Lower lobe of right lung (tissue), 2 donors: ENCODE data around the gene ANTXR2. TPM values are rescaled to one million over a fixed set of nuclear protein-coding genes. Genes with fewer than 3 reads are reported as not detected.

Experiments
- ATAC-seq, 2 donors: fragments of 200-7000 bp; cut with Tn5 transposase; one replicate each; pipeline ENCODE4 v1.9.1; 2020 to 2022; ENCODE audit warnings: mild to moderate bottlenecking in 2 of 2, moderate library complexity in 2 of 2
- DNase-seq: peaks from one replicate; pipeline ENCODE4 v3.0.0-alpha.2; 2020
- H3K27ac ChIP-seq: fragments of 200-600 bp; one replicate; pipeline ENCODE4 v1.8.0; 2022
- H3K27me3 ChIP-seq: fragments of 200-600 bp; one replicate; pipeline ENCODE4 v1.8.0; 2022; ENCODE audit warnings: low read depth
- H3K36me3 ChIP-seq: fragments of 200-600 bp; one replicate; pipeline ENCODE4 v1.8.0; 2022; ENCODE audit warnings: mild to moderate bottlenecking
- H3K4me1 ChIP-seq: fragments of 200-600 bp; one replicate; pipeline ENCODE4 v1.8.0; 2022
- H3K4me3 ChIP-seq: fragments of 200-600 bp; one replicate; pipeline ENCODE4 v1.8.0; 2022; ENCODE audit warnings: mild to moderate bottlenecking
- H3K9me3 ChIP-seq: fragments of 200-600 bp; one replicate; pipeline ENCODE4 v1.8.0; 2022
- intact Hi-C: fragments of 100-400 bp; cut with DNase I; formaldehyde crosslinking; loops from one replicate; pipeline ENCODE4 v1.11.0; 2022
- total RNA-seq: library from RNA; stranded (reverse); fragmentation: NEBNext Ultra II Directional; extraction: Animal tissue kit (Norgen Biotek cat#: 25700); gene quantifications from one replicate; pipeline ENCODE4 v1.2.1, GENCODE V29; 2021
- TF ChIP-seq, protein P1 (sequence below): fragments of 200-600 bp; IDR thresholded peaks from one replicate; pipeline ENCODE4 v1.8.0; 2022; ENCODE audit warnings: antibody characterized with exemption, mild to moderate bottlenecking
- donor health status: DM: no; HTN: yes; CAD: no; lungs with severe emphysema.

ANTXR2 gene
- total RNA-seq, 1 donor from 2014 or later = 62.8 TPM

DNA sequence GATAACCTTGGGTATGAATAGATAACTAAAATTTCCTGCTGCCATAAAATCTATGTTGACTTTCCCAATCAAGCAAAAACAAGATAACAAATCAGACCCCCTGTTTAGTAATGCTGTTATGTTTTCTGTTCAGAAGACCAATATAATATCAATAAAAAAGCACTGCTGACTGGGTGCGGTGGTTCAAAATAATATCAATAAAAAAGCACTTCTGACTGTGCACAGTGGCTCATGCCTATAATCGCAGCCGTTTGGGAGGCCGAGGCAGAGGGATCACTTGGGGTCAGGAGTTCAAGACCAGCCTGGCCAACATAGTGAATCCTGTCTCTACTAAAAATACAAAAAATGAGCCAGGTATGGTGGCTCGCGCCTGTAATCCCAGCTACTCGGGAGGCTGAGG, 36.7 kb downstream of the ANTXR2 start:
- H3K27ac ChIP-seq = peak overlapping the region; percentile 59
- DNase-seq (no peak), ATAC-seq (no peak)
- no peaks in the 10 kb centered on the region for H3K9me3 ChIP-seq
- H3K4me1 ChIP-seq = peaks cover 29% of the 10 kb centered on the region
- TF ChIP-seq, protein P1, sequence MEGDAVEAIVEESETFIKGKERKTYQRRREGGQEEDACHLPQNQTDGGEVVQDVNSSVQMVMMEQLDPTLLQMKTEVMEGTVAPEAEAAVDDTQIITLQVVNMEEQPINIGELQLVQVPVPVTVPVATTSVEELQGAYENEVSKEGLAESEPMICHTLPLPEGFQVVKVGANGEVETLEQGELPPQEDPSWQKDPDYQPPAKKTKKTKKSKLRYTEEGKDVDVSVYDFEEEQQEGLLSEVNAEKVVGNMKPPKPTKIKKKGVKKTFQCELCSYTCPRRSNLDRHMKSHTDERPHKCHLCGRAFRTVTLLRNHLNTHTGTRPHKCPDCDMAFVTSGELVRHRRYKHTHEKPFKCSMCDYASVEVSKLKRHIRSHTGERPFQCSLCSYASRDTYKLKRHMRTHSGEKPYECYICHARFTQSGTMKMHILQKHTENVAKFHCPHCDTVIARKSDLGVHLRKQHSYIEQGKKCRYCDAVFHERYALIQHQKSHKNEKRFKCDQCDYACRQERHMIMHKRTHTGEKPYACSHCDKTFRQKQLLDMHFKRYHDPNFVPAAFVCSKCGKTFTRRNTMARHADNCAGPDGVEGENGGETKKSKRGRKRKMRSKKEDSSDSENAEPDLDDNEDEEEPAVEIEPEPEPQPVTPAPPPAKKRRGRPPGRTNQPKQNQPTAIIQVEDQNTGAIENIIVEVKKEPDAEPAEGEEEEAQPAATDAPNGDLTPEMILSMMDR = no peak
- H3K4me3 ChIP-seq = no peak overlapping the region
- no peaks in the 10 kb centered on the region for H3K27me3 ChIP-seq
- peaks cover 18% of the 10 kb centered on the region for H3K36me3 ChIP-seq
- intact Hi-C loops = no loop called here

DNA sequence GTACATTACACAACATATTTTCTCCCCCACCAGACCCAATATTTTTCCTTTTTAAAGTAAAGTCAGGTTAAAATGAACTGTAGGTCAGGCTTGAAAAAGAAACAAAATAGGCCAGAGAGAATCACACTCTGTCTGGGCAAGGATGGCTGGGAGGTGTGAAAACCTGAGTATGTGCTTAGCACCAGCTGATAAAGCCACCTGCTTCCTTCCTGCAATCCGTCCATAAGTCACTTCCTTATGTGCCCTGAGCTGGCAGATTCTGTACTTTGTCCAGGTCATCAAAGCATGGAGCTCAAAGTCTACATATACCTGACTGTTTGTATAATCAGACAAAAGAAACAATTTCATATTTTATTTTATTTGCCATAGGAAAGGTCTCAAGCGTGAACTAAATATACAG, 37.7 kb downstream of the ANTXR2 start:
- TF ChIP-seq, protein P1 = no peak
- Histone ChIP-seq H3K27ac (no peak overlapping the region), H3K9me3 (no peaks in the 10 kb centered on the region), H3K27me3 (no peaks in the 10 kb centered on the region), H3K4me3 (no peak overlapping the region), H3K36me3 (peaks cover 28% of the 10 kb centered on the region), H3K4me1 (peaks cover 29% of the 10 kb centered on the region)
- DNase-seq (no peak), ATAC-seq (peak in 1 of 2 donors; percentile 50)
- intact Hi-C loops = no loop called here

DNA sequence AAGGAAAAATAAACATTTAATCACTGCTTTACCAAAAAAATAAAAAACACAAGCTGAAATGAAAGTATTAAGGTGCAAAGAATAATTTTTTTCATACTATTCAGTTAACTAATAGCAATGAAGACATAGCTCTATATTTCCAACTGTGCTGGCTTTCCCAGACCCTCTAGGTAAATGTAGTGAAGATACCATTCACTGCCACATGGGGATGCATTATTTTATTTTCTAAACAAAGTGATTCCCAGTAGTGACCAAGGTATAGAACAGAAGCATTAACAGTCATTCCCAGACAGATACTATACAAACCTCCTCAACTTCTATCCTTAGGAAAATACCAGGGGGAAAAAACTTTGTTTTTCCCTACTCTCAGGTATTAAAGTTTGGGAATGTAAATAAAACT, 39.4 kb downstream of the ANTXR2 start:
- Histone ChIP-seq H3K4me3 (no peak overlapping the region), H3K27me3 (no peaks in the 10 kb centered on the region), H3K27ac (no peak overlapping the region), H3K9me3 (no peaks in the 10 kb centered on the region), H3K4me1 (peaks cover 29% of the 10 kb centered on the region), H3K36me3 (peaks cover 36% of the 10 kb centered on the region)
- intact Hi-C loops = no loop called here
- DNase-seq (no peak), ATAC-seq (no peak)
- TF ChIP-seq, protein P1 = no peak

DNA sequence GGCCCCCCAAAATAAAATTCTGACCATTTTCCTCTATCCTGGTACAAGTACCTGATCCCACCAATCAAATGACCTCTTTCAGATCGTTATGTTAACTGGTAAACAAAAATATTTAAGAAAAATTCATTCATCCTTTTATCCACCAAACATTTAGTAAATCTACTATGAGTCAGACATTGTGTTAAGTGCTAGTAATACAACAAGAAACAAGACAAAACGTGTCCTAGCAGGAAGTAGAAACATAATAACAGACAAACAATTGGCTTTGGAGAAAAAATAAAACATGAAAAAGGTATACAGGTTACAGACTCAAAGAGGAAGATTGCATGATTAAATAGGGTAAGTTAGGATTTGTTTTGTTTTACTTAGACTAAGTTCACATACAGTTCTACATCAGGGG, 43.7 kb downstream of the ANTXR2 start:
- DNase-seq (no peak), ATAC-seq (no peak)
- Histone ChIP-seq H3K9me3 (no peaks in the 10 kb centered on the region), H3K36me3 (peaks cover 48% of the 10 kb centered on the region), H3K4me1 (no peaks in the 10 kb centered on the region), H3K27me3 (no peaks in the 10 kb centered on the region), H3K27ac (no peak overlapping the region), H3K4me3 (no peak overlapping the region)
- intact Hi-C loops = no loop called here
- TF ChIP-seq, protein P1 = no peak

DNA sequence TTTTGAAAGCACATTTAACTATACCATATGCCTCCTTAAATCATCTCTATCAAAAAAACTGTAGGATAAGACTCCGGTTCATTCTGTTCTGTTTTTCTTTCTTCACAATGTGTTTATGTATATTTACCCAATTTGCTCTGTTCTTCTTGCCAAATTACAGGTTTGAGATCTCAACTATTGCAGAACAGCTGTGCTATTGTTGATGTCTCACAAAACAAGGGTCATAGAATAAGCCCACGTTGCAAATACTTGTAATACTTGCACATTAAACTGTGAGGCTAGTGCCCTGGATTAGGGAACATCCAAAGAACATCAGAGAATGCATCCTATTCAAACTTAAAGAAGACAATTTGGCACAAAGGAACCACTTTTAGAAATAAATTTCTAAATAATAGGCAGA, 45.4 kb downstream of the ANTXR2 start:
- intact Hi-C loops = no loop called here
- ATAC-seq = no peak
- Histone ChIP-seq H3K9me3 (no peaks in the 10 kb centered on the region), H3K36me3 (peaks cover 46% of the 10 kb centered on the region), H3K4me1 (no peaks in the 10 kb centered on the region), H3K27ac (no peak overlapping the region), H3K27me3 (no peaks in the 10 kb centered on the region), H3K4me3 (no peak overlapping the region)
- TF ChIP-seq, protein P1 = no peak
- DNase-seq = no peak

DNA sequence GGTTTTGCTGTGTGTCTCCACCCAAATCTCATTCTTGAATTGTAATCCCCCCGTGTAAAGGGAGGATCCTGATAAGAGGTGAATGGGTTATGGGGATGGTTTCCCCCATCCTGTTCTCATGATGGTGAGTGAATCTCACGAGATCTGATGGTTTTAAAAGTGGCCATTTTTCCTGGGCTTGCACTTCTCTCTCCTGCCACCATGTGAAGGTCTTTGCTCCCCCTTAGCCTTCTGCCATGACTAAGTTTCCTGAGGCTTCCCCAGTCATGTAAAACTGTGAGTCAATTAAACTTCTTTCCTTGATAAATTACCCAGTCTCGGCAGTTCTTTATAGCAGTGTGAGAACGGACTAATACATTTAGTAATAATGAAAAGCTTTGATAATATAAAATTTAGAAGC, 46.9 kb downstream of the ANTXR2 start:
- Histone ChIP-seq H3K9me3 (no peaks in the 10 kb centered on the region), H3K4me1 (no peaks in the 10 kb centered on the region), H3K27me3 (no peaks in the 10 kb centered on the region), H3K27ac (no peak overlapping the region), H3K36me3 (peaks cover 33% of the 10 kb centered on the region), H3K4me3 (no peak overlapping the region)
- DNase-seq = no peak
- no peak for ATAC-seq
- intact Hi-C loops = no loop called here
- TF ChIP-seq, protein P1 = no peak
